A549 (cell line): ENCODE results near the gene GPBP1L1. TPM values are rescaled to one million over a fixed set of nuclear protein-coding genes. Genes with fewer than 3 reads are reported as not detected.

ENCODE experiments used
- ATAC-seq, 2 experiments: fragments of 200-7000 bp in 1 of 2; fragments of >200 bp in 1 of 2; cut with Nextera tagmentation in 1 of 2; cut with Tn5 transposase in 1 of 2; 3 replicates each; pipeline versions ENCODE4 v1.8.0 to v1.9.1; 2018 to 2020; ENCODE audit warnings: mild to moderate bottlenecking in 1 of 2, moderate library complexity in 1 of 2
- CTCF ChIA-PET: fragments of 300-600 bp; sonication (Branson Sonifier 250); formaldehyde crosslinking; extraction: SDS; loops from one replicate; lab custom pipeline; 2021; ENCODE audit warnings: antibody characterized with exemption, inconsistent platforms; lab: Yijun Ruan, JAX
- POLR2A ChIA-PET: fragments of 350-600 bp; formaldehyde crosslinking; extraction: SDS; loops from one replicate; lab custom pipeline; 2021; ENCODE audit warnings: antibody characterized with exemption, inconsistent platforms; lab: Yijun Ruan, JAX
- DNase-seq, 2 experiments: peaks; one replicate each; pipeline versions ENCODE4 v3.0.0 to v3.0.0-alpha.2; 2011 to 2016; ENCODE audit warnings: low read depth in 1 of 2, low spot score in 1 of 2
- FAIRE-seq: peaks from 2 replicates; lab custom pipeline; 2011; peaks lifted over from hg19 to GRCh38; lab: Jason Lieb, UNC
- H3K27ac ChIP-seq, 2 experiments: fragments of >200 bp; sonication (Bioruptor Twin); formaldehyde crosslinking; 3 replicates each; pipeline ENCODE4 v1.5.1; 2016 to 2017
- H3K4me1 ChIP-seq: fragments of >200 bp; sonication (Bioruptor Twin); formaldehyde crosslinking; 3 replicates; pipeline ENCODE4 v1.6.1; 2016
- H3K4me2 ChIP-seq: fragments of >200 bp; sonication (Bioruptor Twin); formaldehyde crosslinking; 3 replicates; pipeline ENCODE4 v1.6.1; 2016
- H3K4me3 ChIP-seq: fragments of >200 bp; sonication (Bioruptor Twin); formaldehyde crosslinking; 3 replicates; pipeline ENCODE4 v1.5.1; 2016
- H3K9me3 ChIP-seq: fragments of >200 bp; sonication (Bioruptor Twin); formaldehyde crosslinking; 3 replicates; pipeline ENCODE4 v1.6.1; 2016
- CBX2 ChIP-seq: fragments of 200-600 bp; sonication (generic); IDR thresholded peaks from 2 replicates; pipeline ENCODE4 v1.6.1; 2016; ENCODE audit warnings: low read depth, mild to moderate bottlenecking, borderline replicate concordance
- CBX8 ChIP-seq: fragments of 200-600 bp; sonication (generic); IDR thresholded peaks from 2 replicates; pipeline ENCODE4 v1.6.1; 2016
- CHD4 ChIP-seq: fragments of 200-600 bp; sonication (generic); IDR thresholded peaks from 2 replicates; pipeline ENCODE4 v1.6.1; 2016; ENCODE audit warnings: antibody characterized with exemption, mild to moderate bottlenecking, borderline replicate concordance
- EHF ChIP-seq: fragments of 250-450 bp; sonication (Bioruptor Pico); IDR thresholded peaks from 2 replicates; pipeline ENCODE4 v1.5.0; 2020; ENCODE audit warnings: mild to moderate bottlenecking
- ELK1 ChIP-seq: fragments of 150-350 bp; IDR thresholded peaks from 2 replicates; pipeline ENCODE4 v1.6.1; 2014; ENCODE audit warnings: low read depth, mild to moderate bottlenecking, low read length
- FOSB ChIP-seq: fragments of 250-450 bp; sonication (Bioruptor Pico); IDR thresholded peaks from 2 replicates; pipeline ENCODE4 v1.5.0; 2020; ENCODE audit warnings: mild to moderate bottlenecking, moderate library complexity
- HOXB13 ChIP-seq: fragments of 250-450 bp; sonication (Bioruptor Pico); IDR thresholded peaks from 2 replicates; pipeline ENCODE4 v1.5.0; 2020; ENCODE audit warnings: low read depth, mild to moderate bottlenecking, moderate library complexity
- HOXB5 ChIP-seq: fragments of 250-450 bp; sonication (Bioruptor Pico); IDR thresholded peaks from 2 replicates; pipeline ENCODE4 v1.5.0; 2020; ENCODE audit warnings: mild to moderate bottlenecking, moderate library complexity
- JUN ChIP-seq, 2 experiments: fragments of >200 bp; sonication (Bioruptor Twin); formaldehyde crosslinking; IDR thresholded peaks; 2 replicates in 1 of 2; 3 replicates in 1 of 2; pipeline ENCODE4 v1.6.1; 2016 to 2017
- MAFK ChIP-seq: fragments of 450-650 bp; IDR thresholded peaks from 2 replicates; pipeline ENCODE4 v1.6.1; 2014; ENCODE audit not compliant: partially characterized antibody
- MYC ChIP-seq: IDR thresholded peaks from 2 replicates; pipeline ENCODE4 v1.6.1; 2012; ENCODE audit warnings: mild to moderate bottlenecking, inconsistent platforms, low read length, improper control_type of control experiment, borderline replicate concordance
- NFE2L2 ChIP-seq: fragments of 150-350 bp; conservative IDR thresholded peaks from 2 replicates; pipeline ENCODE4 v1.6.1; 2014; ENCODE audit warnings: low read length
- NPAS2 ChIP-seq: fragments of 250-450 bp; sonication (Bioruptor Pico); IDR thresholded peaks from 2 replicates; pipeline ENCODE4 v1.8.0; 2022; ENCODE audit warnings: mild to moderate bottlenecking, moderate library complexity, borderline replicate concordance
- TFCP2L1 ChIP-seq: fragments of 250-450 bp; sonication (Bioruptor Pico); IDR thresholded peaks from 2 replicates; pipeline ENCODE4 v1.5.0; 2021; ENCODE audit warnings: mild to moderate bottlenecking
- ZNF302 ChIP-seq: fragments of 250-450 bp; sonication (Bioruptor Pico); IDR thresholded peaks from 2 replicates; pipeline ENCODE4 v1.9.0; 2021; ENCODE audit warnings: inconsistent platforms, mild to moderate bottlenecking, moderate library complexity
- WGBS: methylation state at CpG from one replicate; pipeline ENCODE4 v1.1.6; 2017; ENCODE audit errors: missing lambda C conversion rate; 5-methylcytosine and 5-hydroxymethylcytosine counted together
- polyA plus RNA-seq, 4 experiments: library from polyadenylated mRNA; depleted of rRNA in 3 of 4; stranded (reverse); fragments of >200 nt; fragmentation: RNase III in 1 of 4; extraction: RNeasy Plus Mini Kit Qiagen cat#74134 plus additional on column Dnase treatment in 1 of 4; gene quantifications; 2 replicates in 3 of 4; 3 replicates in 1 of 4; pipeline ENCODE4 v1.2.3, GENCODE V29; 2011 to 2017
- TF ChIP-seq, protein P1 (sequence below): IDR thresholded peaks from 2 replicates; pipeline ENCODE4 v1.6.1; 2012; ENCODE audit warnings: low read depth, borderline replicate concordance
- TF ChIP-seq, protein P2 (sequence below): fragments of 450-650 bp; IDR thresholded peaks from 2 replicates; pipeline ENCODE4 v1.6.1; 2014; ENCODE audit warnings: antibody characterized with exemption
- TF ChIP-seq, protein P3 (sequence below): fragments of 250-450 bp; sonication (Bioruptor Pico); IDR thresholded peaks from 2 replicates; pipeline ENCODE4 v1.5.0; 2020; ENCODE audit warnings: low read depth, mild to moderate bottlenecking, moderate library complexity
- TF ChIP-seq, protein P4 (sequence below): fragments of 200-600 bp; sonication (generic); IDR thresholded peaks from 2 replicates; pipeline ENCODE4 v1.6.1; 2016; ENCODE audit warnings: antibody characterized with exemption, mild to moderate bottlenecking, moderate library complexity

GPBP1L1 gene
- polyA plus RNA-seq, 2 of the 4 experiments (the other 2 are of a cell fraction): 50.9 to 74.0 TPM

GRCh38 chr1:45640293-45640692 lies 46.0 kb downstream of the GPBP1L1 start (continued):
- TF ChIP-seq JUN (IDR thresholded peaks at IDR 0.05) (no peak), ZNF302 (CRISPR knock-in tag) (no peak), HOXB13 (no peak), CHD4 (no peak), ELK1 (no peak), CBX8 (no peak)
- TF ChIP-seq, protein P1, sequence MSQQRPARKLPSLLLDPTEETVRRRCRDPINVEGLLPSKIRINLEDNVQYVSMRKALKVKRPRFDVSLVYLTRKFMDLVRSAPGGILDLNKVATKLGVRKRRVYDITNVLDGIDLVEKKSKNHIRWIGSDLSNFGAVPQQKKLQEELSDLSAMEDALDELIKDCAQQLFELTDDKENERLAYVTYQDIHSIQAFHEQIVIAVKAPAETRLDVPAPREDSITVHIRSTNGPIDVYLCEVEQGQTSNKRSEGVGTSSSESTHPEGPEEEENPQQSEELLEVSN: no peak

GRCh38 chr1:45635211-45635610 lies 51.1 kb downstream of the GPBP1L1 start:
- no peaks in the 10 kb centered on the region for H3K4me1 ChIP-seq
- no peak for FAIRE-seq
- no peak overlapping the region for H3K4me3 ChIP-seq
- no peaks in the 10 kb centered on the region for H3K9me3 ChIP-seq
- no peak overlapping the region for H3K4me2 ChIP-seq
- no peak overlapping the region for H3K27ac ChIP-seq
- ChIA-PET POLR2A (no interaction called here), CTCF (interaction anchor here (1.3 kb wide), 1 partner anchor 9 kb away, joined by 4 read pairs; no protein-coding TSS in a partner anchor)
- no peak for TF ChIP-seq CBX8
- TF ChIP-seq FOSB (CRISPR knock-in tag): no peak
- no peak for TF ChIP-seq EHF (CRISPR knock-in tag)
- no peak for TF ChIP-seq HOXB5 (CRISPR knock-in tag)
- no peak for TF ChIP-seq NPAS2 (CRISPR knock-in tag)
- TF ChIP-seq, protein P2, sequence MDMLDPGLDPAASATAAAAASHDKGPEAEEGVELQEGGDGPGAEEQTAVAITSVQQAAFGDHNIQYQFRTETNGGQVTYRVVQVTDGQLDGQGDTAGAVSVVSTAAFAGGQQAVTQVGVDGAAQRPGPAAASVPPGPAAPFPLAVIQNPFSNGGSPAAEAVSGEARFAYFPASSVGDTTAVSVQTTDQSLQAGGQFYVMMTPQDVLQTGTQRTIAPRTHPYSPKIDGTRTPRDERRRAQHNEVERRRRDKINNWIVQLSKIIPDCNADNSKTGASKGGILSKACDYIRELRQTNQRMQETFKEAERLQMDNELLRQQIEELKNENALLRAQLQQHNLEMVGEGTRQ: no peak
- no peak for ATAC-seq
- WGBS: 82% methylated on average over 1 of the region's 1 CpG
- no peak for DNase-seq

DNA sequence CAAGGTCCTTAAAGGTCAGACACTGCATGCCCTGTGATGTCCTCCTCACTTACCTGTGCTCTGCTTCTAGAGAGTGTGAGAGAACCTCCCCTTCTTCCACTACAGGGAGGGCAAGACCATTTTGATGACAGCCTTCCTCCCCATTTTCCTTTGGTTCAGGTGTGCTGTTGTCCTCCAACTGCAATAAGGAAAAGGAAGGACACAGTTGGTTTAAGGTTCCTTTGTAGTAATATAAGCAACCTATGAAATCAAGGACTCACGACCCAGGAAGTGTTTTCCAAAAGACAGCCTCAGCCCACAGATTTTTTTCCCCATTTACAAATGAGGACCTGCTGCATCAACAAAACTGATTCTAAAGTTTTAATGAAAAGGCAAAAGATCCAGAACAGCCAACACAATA lies 55.9 kb downstream of the GPBP1L1 start:
- Histone ChIP-seq H3K4me2 (no peak overlapping the region), H3K27ac (no peak overlapping the region), H3K4me1 (no peaks in the 10 kb centered on the region), H3K4me3 (no peak overlapping the region), H3K9me3 (no peaks in the 10 kb centered on the region)
- ChIA-PET POLR2A (no interaction called here), CTCF (no interaction called here)
- WGBS: 95% methylated on average over 1 of the region's 1 CpG
- TF ChIP-seq TFCP2L1 (CRISPR knock-in tag) (no peak), NFE2L2 (no peak), MAFK (no peak)
- TF ChIP-seq, protein P3, sequence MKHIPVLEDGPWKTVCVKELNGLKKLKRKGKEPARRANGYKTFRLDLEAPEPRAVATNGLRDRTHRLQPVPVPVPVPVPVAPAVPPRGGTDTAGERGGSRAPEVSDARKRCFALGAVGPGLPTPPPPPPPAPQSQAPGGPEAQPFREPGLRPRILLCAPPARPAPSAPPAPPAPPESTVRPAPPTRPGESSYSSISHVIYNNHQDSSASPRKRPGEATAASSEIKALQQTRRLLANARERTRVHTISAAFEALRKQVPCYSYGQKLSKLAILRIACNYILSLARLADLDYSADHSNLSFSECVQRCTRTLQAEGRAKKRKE (CRISPR knock-in tag): no peak
- TF ChIP-seq, protein P1: no peak
- no peak for DNase-seq
- ATAC-seq: no peak
- no peak for FAIRE-seq

GRCh38 chr1:45629035-45629434 lies 57.3 kb downstream of the GPBP1L1 start:
- TF ChIP-seq CBX2: no peak
- TF ChIP-seq MYC: no peak
- TF ChIP-seq, protein P4, sequence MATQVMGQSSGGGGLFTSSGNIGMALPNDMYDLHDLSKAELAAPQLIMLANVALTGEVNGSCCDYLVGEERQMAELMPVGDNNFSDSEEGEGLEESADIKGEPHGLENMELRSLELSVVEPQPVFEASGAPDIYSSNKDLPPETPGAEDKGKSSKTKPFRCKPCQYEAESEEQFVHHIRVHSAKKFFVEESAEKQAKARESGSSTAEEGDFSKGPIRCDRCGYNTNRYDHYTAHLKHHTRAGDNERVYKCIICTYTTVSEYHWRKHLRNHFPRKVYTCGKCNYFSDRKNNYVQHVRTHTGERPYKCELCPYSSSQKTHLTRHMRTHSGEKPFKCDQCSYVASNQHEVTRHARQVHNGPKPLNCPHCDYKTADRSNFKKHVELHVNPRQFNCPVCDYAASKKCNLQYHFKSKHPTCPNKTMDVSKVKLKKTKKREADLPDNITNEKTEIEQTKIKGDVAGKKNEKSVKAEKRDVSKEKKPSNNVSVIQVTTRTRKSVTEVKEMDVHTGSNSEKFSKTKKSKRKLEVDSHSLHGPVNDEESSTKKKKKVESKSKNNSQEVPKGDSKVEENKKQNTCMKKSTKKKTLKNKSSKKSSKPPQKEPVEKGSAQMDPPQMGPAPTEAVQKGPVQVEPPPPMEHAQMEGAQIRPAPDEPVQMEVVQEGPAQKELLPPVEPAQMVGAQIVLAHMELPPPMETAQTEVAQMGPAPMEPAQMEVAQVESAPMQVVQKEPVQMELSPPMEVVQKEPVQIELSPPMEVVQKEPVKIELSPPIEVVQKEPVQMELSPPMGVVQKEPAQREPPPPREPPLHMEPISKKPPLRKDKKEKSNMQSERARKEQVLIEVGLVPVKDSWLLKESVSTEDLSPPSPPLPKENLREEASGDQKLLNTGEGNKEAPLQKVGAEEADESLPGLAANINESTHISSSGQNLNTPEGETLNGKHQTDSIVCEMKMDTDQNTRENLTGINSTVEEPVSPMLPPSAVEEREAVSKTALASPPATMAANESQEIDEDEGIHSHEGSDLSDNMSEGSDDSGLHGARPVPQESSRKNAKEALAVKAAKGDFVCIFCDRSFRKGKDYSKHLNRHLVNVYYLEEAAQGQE: no peak
- CTCF ChIA-PET: no interaction called here
- Histone ChIP-seq H3K9me3 (no peaks in the 10 kb centered on the region), H3K4me2 (no peak overlapping the region), H3K4me1 (no peaks in the 10 kb centered on the region), H3K27ac (no peak overlapping the region), H3K4me3 (no peak overlapping the region)
- DNase-seq: no peak
- no peak for ATAC-seq
- POLR2A ChIA-PET: no interaction called here
- FAIRE-seq: no peak
